A673 (cell line): Measurements from ENCODE around the gene EFCAB11. TPM values are rescaled to one million over a fixed set of nuclear protein-coding genes. Genes with fewer than 3 reads are reported as not detected.

Experiments used
- BruUV-seq: library from RNA; stranded (reverse); fragments of 400-500 nt; replicated peaks from 2 replicates; lab custom pipeline; 2021; lab: Mats Ljungman, UMichigan
- CTCF ChIA-PET: fragments of 300-600 bp; sonication (Branson Sonifier 250); formaldehyde crosslinking; loops from one replicate; lab custom pipeline; 2022; ENCODE audit warnings: antibody characterized with exemption; lab: Charles Lee
- POLR2A ChIA-PET: fragments of 300-600 bp; sonication (Branson Sonifier 250); formaldehyde crosslinking; loops from one replicate; lab custom pipeline; 2022; ENCODE audit warnings: antibody characterized with exemption; ENCODE audit not compliant: low non-redundant PET; lab: Charles Lee
- DNase-seq: peaks from one replicate; pipeline ENCODE4 v3.0.0-alpha.2; 2015; ENCODE audit warnings: low spot score
- H3K27ac ChIP-seq: fragments of 200-600 bp; sonication (generic); 2 replicates; pipeline ENCODE4 v1.5.1; 2016; ENCODE audit warnings: mixed run types, low read depth, mild to moderate bottlenecking, mixed read lengths, antibody characterized with exemption, low read length; ENCODE audit not compliant: poor library complexity, severe bottlenecking
- H3K27me3 ChIP-seq: fragments of 200-600 bp; sonication (generic); replicated peaks from 2 replicates; pipeline ENCODE4 v1.6.1; 2017; ENCODE audit warnings: mixed run types, low read depth, mild to moderate bottlenecking, mixed read lengths, antibody characterized with exemption, low read length; ENCODE audit not compliant: insufficient read depth, poor library complexity
- H3K36me3 ChIP-seq: fragments of 200-600 bp; sonication (generic); 2 replicates; pipeline ENCODE4 v1.6.1; 2016; ENCODE audit warnings: mixed run types, mild to moderate bottlenecking, mixed read lengths, antibody characterized with exemption, low read length; ENCODE audit not compliant: insufficient read depth, poor library complexity, severe bottlenecking
- H3K4me1 ChIP-seq: fragments of 200-600 bp; sonication (generic); 2 replicates; pipeline ENCODE4 v1.6.1; 2017; ENCODE audit warnings: mixed run types, mild to moderate bottlenecking, mixed read lengths, antibody characterized with exemption, low read length; ENCODE audit not compliant: insufficient read depth, poor library complexity, severe bottlenecking
- H3K4me3 ChIP-seq: fragments of 200-600 bp; sonication (generic); 2 replicates; pipeline ENCODE4 v1.5.1; 2016; ENCODE audit warnings: low read depth, mixed run types, mild to moderate bottlenecking, mixed read lengths, low read length; ENCODE audit not compliant: poor library complexity, severe bottlenecking
- H3K9me3 ChIP-seq: fragments of 200-600 bp; sonication (generic); 2 replicates; pipeline ENCODE4 v1.6.1; 2016; ENCODE audit warnings: mixed run types, low read depth, mild to moderate bottlenecking, mixed read lengths, antibody characterized with exemption, low read length; ENCODE audit not compliant: poor library complexity, severe bottlenecking
- CTCF ChIP-seq: fragments of 300-800, 200-600 bp; sonication (generic); conservative IDR thresholded peaks from 2 replicates; pipeline ENCODE4 v1.5.1; 2017; ENCODE audit warnings: low read depth, mild to moderate bottlenecking, antibody characterized with exemption, low read length, moderate library complexity, mixed read lengths
- EZH2 ChIP-seq: fragments of 200-600 bp; sonication (generic); IDR thresholded peaks from 2 replicates; pipeline ENCODE4 v1.6.1; 2017; ENCODE audit warnings: borderline replicate concordance, low read depth, mild to moderate bottlenecking, mixed read lengths, antibody characterized with exemption, low read length; ENCODE audit not compliant: poor library complexity, severe bottlenecking
- intact Hi-C: fragments of 100-400 bp; cut with micrococcal nuclease; formaldehyde crosslinking; loops from one replicate; pipeline ENCODE4 v1.10.0; 2022; ENCODE audit not compliant: unreplicated experiment
- total RNA-seq: library from RNA; stranded (reverse); gene quantifications from 2 replicates; pipeline ENCODE4 v1.2.3, GENCODE V29; 2021

EFCAB11 gene
- total RNA-seq, 1 experiment from 2014 or later = 8.4 TPM

GRCh38 chr14:89963288-89963978 is 8.9 kb upstream of the EFCAB11 start:
- POLR2A ChIA-PET = no interaction called here
- no peaks in the 10 kb centered on the region for H3K27me3 ChIP-seq
- CTCF ChIA-PET = no interaction called here
- TF ChIP-seq CTCF = no peak
- TF ChIP-seq EZH2 = no peak
- no TSS peak for BruUV-seq
- no peak for DNase-seq
- H3K9me3 ChIP-seq = no peaks in the 10 kb centered on the region
- no peak overlapping the region for H3K27ac ChIP-seq
- H3K4me3 ChIP-seq = no peak overlapping the region
- intact Hi-C loops = no loop called here
- no peaks in the 10 kb centered on the region for H3K4me1 ChIP-seq
- peaks cover 39% of the 10 kb centered on the region for H3K36me3 ChIP-seq

GRCh38 chr14:89960914-89961313 is 6.4 kb upstream of the EFCAB11 start:
- Histone ChIP-seq H3K9me3 (no peaks in the 10 kb centered on the region), H3K4me1 (peaks cover 4% of the 10 kb centered on the region), H3K27ac (no peak overlapping the region), H3K4me3 (no peak overlapping the region), H3K27me3 (no peaks in the 10 kb centered on the region), H3K36me3 (peaks cover 34% of the 10 kb centered on the region)
- intact Hi-C loops = no loop called here
- TF ChIP-seq CTCF = no peak
- TF ChIP-seq EZH2 = no peak
- ChIA-PET POLR2A (no interaction called here), CTCF (no interaction called here)
- DNase-seq = no peak
- BruUV-seq = no TSS peak

- peaks cover 4% of the 10 kb centered on the region for H3K4me1 ChIP-seq
- ChIA-PET CTCF (no interaction called here), POLR2A (no interaction called here)
- TF ChIP-seq EZH2 = no peak
- no peak for TF ChIP-seq CTCF
- H3K27ac ChIP-seq = no peak overlapping the region
- BruUV-seq = no TSS peak
- intact Hi-C loops = no loop called here
- no peaks in the 10 kb centered on the region for H3K9me3 ChIP-seq
- H3K36me3 ChIP-seq = peaks cover 32% of the 10 kb centered on the region
- H3K4me3 ChIP-seq = no peak overlapping the region
- no peaks in the 10 kb centered on the region for H3K27me3 ChIP-seq
- no peak for DNase-seq
Measured at GRCh38 chr14:89959853-89960445, 5.4 kb upstream of the EFCAB11 start.
